Skeletal muscle tissue (tissue), 4 donors: ENCODE data around the gene FCHSD2. TPM values are rescaled to one million over a fixed set of nuclear protein-coding genes. Genes with fewer than 3 reads are reported as not detected.

Experiments
- H3K27ac ChIP-seq: one replicate; pipeline ENCODE4 v1.7.0; 2013; ENCODE audit warnings: mild to moderate bottlenecking, low read depth, low read length, inconsistent platforms
- H3K27me3 ChIP-seq, 3 donors: one replicate each; pipeline ENCODE4 v1.7.0; 2013; ENCODE audit warnings: low read length in 3 of 3; ENCODE audit not compliant: control insufficient read depth in 3 of 3, insufficient read depth in 3 of 3
- H3K36me3 ChIP-seq, 3 donors: one replicate each; pipeline ENCODE4 v1.7.0; 2013; ENCODE audit warnings: low read length in 3 of 3; ENCODE audit not compliant: control insufficient read depth in 3 of 3, insufficient read depth in 3 of 3
- H3K4me1 ChIP-seq, 3 donors: one replicate each; pipeline ENCODE4 v1.7.0; 2013; ENCODE audit warnings: low read length in 3 of 3, mild to moderate bottlenecking in 3 of 3; ENCODE audit not compliant: control insufficient read depth in 3 of 3, insufficient read depth in 3 of 3
- H3K4me3 ChIP-seq, 3 donors: one replicate each; pipeline ENCODE4 v1.7.0; 2013; ENCODE audit warnings: low read length in 3 of 3
- H3K9ac ChIP-seq, 3 donors: one replicate each; pipeline ENCODE4 v1.7.0; 2013; ENCODE audit warnings: low read length in 3 of 3, mild to moderate bottlenecking in 3 of 3, moderate library complexity in 2 of 3, low read depth in 1 of 3
- H3K9me3 ChIP-seq, 3 donors: one replicate each; pipeline ENCODE4 v1.7.0; 2013; ENCODE audit warnings: low read length in 3 of 3; ENCODE audit not compliant: control insufficient read depth in 3 of 3
- total RNA-seq: library from RNA; depleted of rRNA; stranded (reverse); fragments of >200 nt; gene quantifications from one replicate; pipeline ENCODE4 v1.2.3, GENCODE V29; 2014
- donor health status: Osteomylitis.

Gene FCHSD2
- total RNA-seq, 1 donor from 2014 or later = 19.8 TPM

- Histone ChIP-seq H3K27me3 (no peaks in the 10 kb centered on the region), H3K9me3 (no peaks in the 10 kb centered on the region), H3K9ac (no peak overlapping the region), H3K4me3 (no peak overlapping the region), H3K36me3 (no peaks in the 10 kb centered on the region), H3K4me1 (no peaks in the 10 kb centered on the region), H3K27ac (no peak overlapping the region)
Observed at GRCh38 chr11:73107597-73107996, 34.5 kb downstream of the FCHSD2 start.

- no peak overlapping the region for H3K9ac ChIP-seq
Observed at GRCh38 chr11:73106347-73106746, 35.8 kb downstream of the FCHSD2 start.

GRCh38 chr11:73100578-73100977 lies 41.5 kb downstream of the FCHSD2 start:
- peaks cover 0 to 4% (median 0%) of the 10 kb centered on the region in 3 donors for H3K4me1 ChIP-seq
- H3K27me3 ChIP-seq = no peaks in the 10 kb centered on the region
- H3K36me3 ChIP-seq = peaks cover 0 to 2% (median 0%) of the 10 kb centered on the region in 3 donors
- no peak overlapping the region for H3K4me3 ChIP-seq
- H3K27ac ChIP-seq = no peak overlapping the region
- no peak overlapping the region for H3K9ac ChIP-seq
- H3K9me3 ChIP-seq = no peaks in the 10 kb centered on the region

More at GRCh38 chr11:73106347-73106746, 35.8 kb downstream of the FCHSD2 start:
- no peaks in the 10 kb centered on the region for H3K4me1 ChIP-seq
- no peak overlapping the region for H3K4me3 ChIP-seq
- H3K27me3 ChIP-seq = no peaks in the 10 kb centered on the region
- no peaks in the 10 kb centered on the region for H3K9me3 ChIP-seq
- no peak overlapping the region for H3K27ac ChIP-seq
- no peaks in the 10 kb centered on the region for H3K36me3 ChIP-seq

- Histone ChIP-seq H3K4me3 (no peak overlapping the region), H3K27ac (no peak overlapping the region), H3K4me1 (peaks cover 0 to 4% (median 0%) of the 10 kb centered on the region in 3 donors), H3K36me3 (peaks cover 0 to 2% (median 0%) of the 10 kb centered on the region in 3 donors), H3K27me3 (no peaks in the 10 kb centered on the region), H3K9me3 (no peaks in the 10 kb centered on the region), H3K9ac (no peak overlapping the region)
Observed at GRCh38 chr11:73099512-73100266, 42.4 kb downstream of the FCHSD2 start.

GRCh38 chr11:73095613-73096012 lies 46.5 kb downstream of the FCHSD2 start:
- Histone ChIP-seq H3K9ac (peak overlapping the region in 1 of 3 donors; percentile 3), H3K9me3 (no peaks in the 10 kb centered on the region), H3K27me3 (no peaks in the 10 kb centered on the region), H3K27ac (no peak overlapping the region), H3K4me1 (peaks cover 0 to 4% (median 0%) of the 10 kb centered on the region in 3 donors), H3K4me3 (no peak overlapping the region), H3K36me3 (peaks cover 0 to 2% (median 0%) of the 10 kb centered on the region in 3 donors)

GRCh38 chr11:73091521-73092305 lies 50.4 kb downstream of the FCHSD2 start:
- Histone ChIP-seq H3K9me3 (no peaks in the 10 kb centered on the region), H3K36me3 (no peaks in the 10 kb centered on the region)

GRCh38 chr11:73087730-73088129 lies 54.4 kb downstream of the FCHSD2 start:
- Histone ChIP-seq H3K4me1 (peaks cover 0 to 3% (median 0%) of the 10 kb centered on the region in 3 donors), H3K4me3 (no peak overlapping the region), H3K27me3 (no peaks in the 10 kb centered on the region), H3K9ac (no peak overlapping the region), H3K9me3 (no peaks in the 10 kb centered on the region), H3K27ac (no peak overlapping the region), H3K36me3 (no peaks in the 10 kb centered on the region)

More at GRCh38 chr11:73091521-73092305, 50.4 kb downstream of the FCHSD2 start:
- Histone ChIP-seq H3K4me1 (peaks cover 0 to 4% (median 0%) of the 10 kb centered on the region in 3 donors), H3K27ac (no peak overlapping the region), H3K4me3 (no peak overlapping the region), H3K9ac (no peak overlapping the region), H3K27me3 (no peaks in the 10 kb centered on the region)

- Histone ChIP-seq H3K36me3 (no peaks in the 10 kb centered on the region), H3K27me3 (no peaks in the 10 kb centered on the region), H3K9me3 (no peaks in the 10 kb centered on the region), H3K9ac (no peak overlapping the region), H3K4me1 (peaks cover 0 to 3% (median 0%) of the 10 kb centered on the region in 3 donors), H3K27ac (peak overlapping the region; percentile 73), H3K4me3 (no peak overlapping the region)
Observed at GRCh38 chr11:73085189-73085875, 56.8 kb downstream of the FCHSD2 start.

- Histone ChIP-seq H3K4me3 (no peak overlapping the region), H3K36me3 (peaks cover 0 to 2% (median 0%) of the 10 kb centered on the region in 3 donors), H3K27me3 (no peaks in the 10 kb centered on the region), H3K9me3 (no peaks in the 10 kb centered on the region), H3K9ac (no peak overlapping the region), H3K4me1 (no peaks in the 10 kb centered on the region), H3K27ac (no peak overlapping the region)
Observed at GRCh38 chr11:73078631-73079030, 63.5 kb downstream of the FCHSD2 start.
